SJSA1 (cell line): ENCODE data around the gene SENP6. TPM values are rescaled to one million over a fixed set of nuclear protein-coding genes. Genes with fewer than 3 reads are reported as not detected.
A peak's percentile ranks its signal among the peaks of the same experiment; 100 is the strongest.
"Not testable (repeated sequence)": the region's sequence is repeated elsewhere in the genome, so short reads cannot be mapped to it uniquely, and the experiment has no call there.

Experiments
- DNase-seq, 2 experiments: peaks; one replicate each; pipeline ENCODE4 v3.0.0-alpha.2; 2015 to 2020; ENCODE audit warnings: low spot score in 2 of 2, low read depth in 1 of 2
- H3K27ac ChIP-seq: fragments of 250-450 bp; sonication (Bioruptor Pico); 2 replicates; pipeline ENCODE4 v1.5.1; 2020; ENCODE audit warnings: mild to moderate bottlenecking, moderate library complexity
- H3K27me3 ChIP-seq: fragments of 250-450 bp; sonication (Bioruptor Pico); replicated peaks from 2 replicates; pipeline ENCODE4 v1.5.1; 2020; ENCODE audit warnings: mild to moderate bottlenecking, moderate library complexity
- H3K36me3 ChIP-seq: fragments of 250-450 bp; sonication (Bioruptor Pico); 2 replicates; pipeline ENCODE4 v1.5.1; 2020; ENCODE audit warnings: mild to moderate bottlenecking
- H3K4me1 ChIP-seq: fragments of 250-450 bp; sonication (Bioruptor Pico); replicated peaks from 2 replicates; pipeline ENCODE4 v1.6.1; 2021; ENCODE audit warnings: mild to moderate bottlenecking
- H3K4me3 ChIP-seq: fragments of 250-450 bp; sonication (Bioruptor Pico); 2 replicates; pipeline ENCODE4 v1.5.1; 2020; ENCODE audit warnings: mild to moderate bottlenecking
- H3K9me3 ChIP-seq: fragments of 250-450 bp; sonication (Bioruptor Pico); replicated peaks from 2 replicates; pipeline ENCODE4 v1.5.1; 2020; ENCODE audit warnings: mild to moderate bottlenecking
- total RNA-seq: library from RNA; depleted of rRNA; stranded (reverse); fragments of >200 nt; shearing (Covaris generic); gene quantifications from 2 replicates; pipeline ENCODE4 v1.2.3, GENCODE V29; 2014; rRNA removed

The SENP6 gene, protein sequence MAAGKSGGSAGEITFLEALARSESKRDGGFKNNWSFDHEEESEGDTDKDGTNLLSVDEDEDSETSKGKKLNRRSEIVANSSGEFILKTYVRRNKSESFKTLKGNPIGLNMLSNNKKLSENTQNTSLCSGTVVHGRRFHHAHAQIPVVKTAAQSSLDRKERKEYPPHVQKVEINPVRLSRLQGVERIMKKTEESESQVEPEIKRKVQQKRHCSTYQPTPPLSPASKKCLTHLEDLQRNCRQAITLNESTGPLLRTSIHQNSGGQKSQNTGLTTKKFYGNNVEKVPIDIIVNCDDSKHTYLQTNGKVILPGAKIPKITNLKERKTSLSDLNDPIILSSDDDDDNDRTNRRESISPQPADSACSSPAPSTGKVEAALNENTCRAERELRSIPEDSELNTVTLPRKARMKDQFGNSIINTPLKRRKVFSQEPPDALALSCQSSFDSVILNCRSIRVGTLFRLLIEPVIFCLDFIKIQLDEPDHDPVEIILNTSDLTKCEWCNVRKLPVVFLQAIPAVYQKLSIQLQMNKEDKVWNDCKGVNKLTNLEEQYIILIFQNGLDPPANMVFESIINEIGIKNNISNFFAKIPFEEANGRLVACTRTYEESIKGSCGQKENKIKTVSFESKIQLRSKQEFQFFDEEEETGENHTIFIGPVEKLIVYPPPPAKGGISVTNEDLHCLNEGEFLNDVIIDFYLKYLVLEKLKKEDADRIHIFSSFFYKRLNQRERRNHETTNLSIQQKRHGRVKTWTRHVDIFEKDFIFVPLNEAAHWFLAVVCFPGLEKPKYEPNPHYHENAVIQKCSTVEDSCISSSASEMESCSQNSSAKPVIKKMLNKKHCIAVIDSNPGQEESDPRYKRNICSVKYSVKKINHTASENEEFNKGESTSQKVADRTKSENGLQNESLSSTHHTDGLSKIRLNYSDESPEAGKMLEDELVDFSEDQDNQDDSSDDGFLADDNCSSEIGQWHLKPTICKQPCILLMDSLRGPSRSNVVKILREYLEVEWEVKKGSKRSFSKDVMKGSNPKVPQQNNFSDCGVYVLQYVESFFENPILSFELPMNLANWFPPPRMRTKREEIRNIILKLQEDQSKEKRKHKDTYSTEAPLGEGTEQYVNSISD
- total RNA-seq = 40.0 and 67.7 TPM in 2 replicates

DNA sequence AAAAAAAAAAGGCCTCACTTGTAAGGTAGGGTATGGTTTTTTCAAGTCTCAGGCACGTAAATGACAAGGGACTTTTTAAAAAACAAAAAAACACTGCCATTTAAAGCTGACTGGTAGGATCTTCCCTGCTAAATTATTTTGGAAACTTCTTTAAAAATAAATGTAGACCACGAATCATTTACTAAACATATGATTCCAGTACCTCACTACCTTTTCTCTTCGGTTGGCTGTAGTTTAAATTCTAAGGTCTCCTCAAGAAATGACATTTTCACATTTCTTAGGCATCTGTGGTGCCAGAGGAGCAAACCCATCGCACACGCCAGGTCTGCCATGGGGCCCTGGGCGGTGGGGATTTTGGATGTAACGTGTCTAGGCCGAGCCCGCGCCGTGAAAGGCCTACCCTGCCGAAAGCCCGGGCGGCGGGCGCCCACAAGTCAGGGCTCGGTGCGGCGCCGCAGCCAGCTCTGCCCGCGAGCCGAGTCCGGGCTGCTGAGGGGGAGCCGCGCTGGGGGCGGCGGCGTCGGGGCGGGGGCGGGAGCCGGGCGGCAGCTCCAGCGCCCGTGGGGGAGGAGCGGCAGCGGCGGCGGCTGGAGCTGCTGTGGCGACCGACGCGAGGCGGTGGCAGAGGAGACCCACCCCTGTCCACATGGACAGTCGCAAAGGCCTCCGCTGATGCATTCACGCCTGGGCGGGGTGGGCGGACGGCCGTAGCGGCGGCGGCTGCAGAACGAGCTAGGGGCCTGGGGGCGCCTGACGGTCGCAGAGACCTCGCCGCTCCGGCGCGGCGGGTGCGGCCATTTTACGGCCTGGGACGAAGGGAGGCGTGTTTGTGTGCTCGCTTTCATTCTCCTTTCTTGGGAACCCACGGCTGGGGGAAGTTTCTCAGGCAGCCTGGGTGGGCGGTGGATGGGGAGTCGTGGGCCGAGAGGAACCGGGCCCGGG, at the start of gene SENP6:
Gene SENP6 (plus strand): TSS at position 577 of the 942 bp plus-strand sequence. CDS start 645 bp downstream, outside the sequence.
- Histone ChIP-seq H3K9me3 (no peaks in the 10 kb centered on the region), H3K4me3 (peak within 1 kb of the TSS; percentile 93), H3K27ac (peak within 1 kb of the TSS; percentile 88), H3K4me1 (peaks cover 12% of the 10 kb centered on the region), H3K36me3 (peaks cover 10% of the 10 kb centered on the region), H3K27me3 (no peaks in the 10 kb centered on the region)
- DNase-seq = peak; percentile 87

- no peak overlapping the region for H3K4me3 ChIP-seq
- H3K9me3 ChIP-seq = no peaks in the 10 kb centered on the region
- H3K27ac ChIP-seq = no peak overlapping the region
- H3K27me3 ChIP-seq = peaks cover 9% of the 10 kb centered on the region; the same call in 1 of the 2 replicates
- H3K4me1 ChIP-seq = 0 out of 2 replicates have a peak, but pooled peaks cover 4% of the 10 kb centered on the region
- no peak for DNase-seq
- H3K36me3 ChIP-seq = no peaks in the 10 kb centered on the region
These were observed 45.4 kb upstream of the SENP6 start for GRCh38 chr6:75556240-75556639.

DNA sequence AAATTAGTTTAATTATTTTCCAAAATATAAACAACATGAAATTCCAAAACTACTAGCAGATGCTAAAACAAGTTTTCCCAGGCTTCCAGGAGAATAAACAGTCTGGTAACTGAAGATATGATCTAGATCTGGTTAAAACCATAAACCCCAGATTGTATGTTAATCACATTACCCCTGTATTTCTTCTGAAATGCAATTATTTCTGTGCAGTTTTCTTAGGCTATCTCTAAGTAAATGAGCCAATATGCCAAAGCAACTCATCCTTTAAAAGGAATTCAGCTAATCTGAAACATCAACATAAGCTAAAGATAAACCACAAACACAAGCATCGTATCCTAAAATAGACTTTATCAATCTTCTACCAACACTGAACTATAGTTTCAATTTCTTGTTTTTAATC, 44.6 kb upstream of the SENP6 start:
- no peak for DNase-seq

DNA sequence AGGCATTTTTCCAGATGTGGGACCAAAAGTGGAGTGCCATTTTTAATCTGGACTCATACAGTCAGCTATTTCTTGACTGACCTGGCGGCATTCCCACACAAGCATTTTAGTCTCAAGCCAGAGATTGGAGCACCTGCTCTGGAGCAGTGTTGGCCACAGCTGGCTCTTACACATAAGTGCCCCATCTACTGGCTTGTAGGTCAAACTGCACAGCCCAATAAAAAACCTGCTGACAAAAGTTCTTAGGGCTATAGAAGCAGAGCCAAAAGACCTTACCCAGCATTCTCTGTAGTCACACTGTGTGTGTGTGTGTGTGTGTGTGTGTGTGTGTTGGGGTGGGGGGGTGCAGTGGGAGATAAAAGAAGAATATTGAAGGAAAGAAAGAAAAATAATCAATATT, 38.6 kb upstream of the SENP6 start:
- no peaks in the 10 kb centered on the region for H3K9me3 ChIP-seq
- no peaks in the 10 kb centered on the region for H3K4me1 ChIP-seq
- no peak overlapping the region for H3K27ac ChIP-seq
- H3K27me3 ChIP-seq = peaks cover 14% of the 10 kb centered on the region
- peak in 1 of 2 experiments; percentile 11 for DNase-seq
- H3K4me3 ChIP-seq = no peak overlapping the region
- no peaks in the 10 kb centered on the region for H3K36me3 ChIP-seq

More for the DNA sequence above, 44.6 kb upstream of the SENP6 start:
- H3K9me3 ChIP-seq = no peaks in the 10 kb centered on the region
- H3K4me1 ChIP-seq = no peaks in the 10 kb centered on the region
- no peak overlapping the region for H3K4me3 ChIP-seq
- H3K36me3 ChIP-seq = no peaks in the 10 kb centered on the region
- H3K27ac ChIP-seq = no peak overlapping the region
- peaks cover 9% of the 10 kb centered on the region; the same call in 1 of the 2 replicates for H3K27me3 ChIP-seq

DNA sequence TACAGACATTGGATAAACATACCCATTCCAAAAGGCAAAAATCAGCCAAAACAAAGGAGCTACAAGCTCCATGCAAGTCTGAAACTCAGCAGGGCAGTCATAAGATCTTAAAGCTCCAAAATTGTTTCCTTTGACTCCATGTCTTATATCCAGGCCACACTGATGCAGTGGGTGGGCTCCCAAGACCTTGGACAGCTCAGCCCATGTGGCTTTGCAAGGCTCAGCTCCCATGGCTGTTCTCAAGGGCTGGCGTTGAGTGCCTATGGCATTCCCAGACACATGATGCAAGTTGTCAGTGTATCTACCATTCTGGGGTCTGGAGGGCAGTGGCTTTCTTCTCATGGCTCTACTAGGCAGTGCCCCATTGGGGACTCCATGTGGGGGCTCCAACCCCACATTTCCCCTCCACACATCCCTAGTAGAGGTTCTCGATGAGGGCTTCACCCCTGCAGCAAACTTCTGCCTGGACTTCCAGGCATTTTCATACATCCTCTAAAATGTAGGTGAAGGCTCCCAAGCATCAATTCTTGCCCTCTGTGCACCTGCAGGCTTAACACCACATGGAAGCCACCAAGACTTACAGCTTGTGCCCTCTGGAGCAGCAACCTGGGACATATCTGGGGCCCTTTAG, 35.4 kb upstream of the SENP6 start:
- H3K9me3 ChIP-seq = no peaks in the 10 kb centered on the region
- peaks cover 6% of the 10 kb centered on the region for H3K27me3 ChIP-seq
- no peak for DNase-seq

DNA sequence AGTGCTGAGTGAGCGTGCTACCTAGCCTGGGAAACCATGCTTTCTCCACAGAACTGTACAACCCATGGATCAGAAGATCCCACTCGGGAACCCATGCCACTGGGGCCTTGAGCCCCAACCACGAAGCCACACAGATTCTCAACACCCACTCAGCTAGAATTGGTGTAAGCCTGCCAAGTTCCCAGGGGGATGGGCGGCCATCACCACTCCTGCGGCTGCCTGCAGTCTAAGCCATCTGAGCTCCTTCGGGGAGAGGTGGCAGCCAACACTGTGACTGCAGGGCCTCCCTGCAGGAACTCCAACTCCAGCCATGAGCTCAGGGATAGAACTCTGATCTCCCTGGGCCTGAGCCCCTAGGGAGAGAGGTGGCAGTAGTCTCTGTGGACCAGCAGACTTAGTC, 33.6 kb upstream of the SENP6 start:
- DNase-seq = no peak
- H3K4me3 ChIP-seq = no peak overlapping the region

More for the DNA sequence above, 35.4 kb upstream of the SENP6 start:
- Histone ChIP-seq H3K4me1 (no peaks in the 10 kb centered on the region), H3K27ac (no peak overlapping the region), H3K4me3 (no peak overlapping the region), H3K36me3 (no peaks in the 10 kb centered on the region)

GRCh38 chr6:75568965-75569364, 32.7 kb upstream of the SENP6 start:
- Histone ChIP-seq H3K4me1 (no peaks in the 10 kb centered on the region), H3K36me3 (no peaks in the 10 kb centered on the region), H3K27ac (no peak overlapping the region), H3K4me3 (no peak overlapping the region), H3K27me3 (peaks cover 2% of the 10 kb centered on the region; the same call in 1 of the 2 replicates), H3K9me3 (no peaks in the 10 kb centered on the region)
- no peak for DNase-seq

More for the DNA sequence above, 33.6 kb upstream of the SENP6 start:
- Histone ChIP-seq H3K9me3 (no peaks in the 10 kb centered on the region), H3K4me1 (no peaks in the 10 kb centered on the region), H3K27me3 (peaks cover 2% of the 10 kb centered on the region; the same call in 1 of the 2 replicates), H3K27ac (no peak overlapping the region), H3K36me3 (no peaks in the 10 kb centered on the region)

DNA sequence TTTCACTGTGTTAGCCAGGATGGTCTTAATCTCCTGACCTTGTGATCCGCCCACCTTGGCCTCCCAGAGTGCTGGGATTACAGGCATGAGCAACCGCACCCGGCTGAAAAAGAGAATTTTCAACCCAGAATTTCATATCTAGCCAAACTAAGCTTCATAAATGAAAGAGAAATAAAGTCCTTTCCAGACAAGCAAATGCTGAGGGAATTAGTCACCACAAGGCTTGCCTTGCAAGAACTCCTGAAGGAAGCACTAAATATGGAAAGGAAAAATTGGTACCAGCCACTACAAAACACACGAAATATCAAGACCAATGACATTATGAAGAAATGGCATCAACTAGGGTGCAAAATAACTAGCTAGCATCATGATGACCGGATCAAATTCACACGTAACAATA, 31.0 kb upstream of the SENP6 start:
- H3K27ac ChIP-seq, DNase-seq, H3K9me3 ChIP-seq, H3K36me3 ChIP-seq, H3K4me1 ChIP-seq, H3K27me3 ChIP-seq, H3K4me3 ChIP-seq: not testable (repeated sequence)

DNA sequence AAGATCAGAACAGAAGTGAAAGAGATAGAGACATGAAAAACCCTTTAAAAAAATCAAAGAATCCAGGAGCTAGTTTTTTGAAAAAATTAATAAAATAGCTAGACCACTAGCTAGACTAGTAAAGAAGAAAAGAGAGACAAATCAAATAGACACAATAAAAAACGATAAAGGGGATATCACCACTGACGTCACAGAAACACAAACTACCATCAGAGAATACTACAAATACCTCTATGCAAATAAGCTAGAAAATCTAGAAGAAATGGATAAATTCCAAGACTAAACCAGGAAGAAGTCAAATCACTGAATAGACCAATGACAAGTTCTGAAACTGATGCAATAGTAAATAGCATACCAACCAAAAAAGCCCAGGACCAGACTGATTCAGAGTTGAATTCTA, 29.6 kb upstream of the SENP6 start:
- DNase-seq = no peak
- H3K27ac ChIP-seq = no peak overlapping the region
- H3K9me3 ChIP-seq = no peaks in the 10 kb centered on the region
- no peaks in the 10 kb centered on the region for H3K4me1 ChIP-seq
- H3K4me3 ChIP-seq = no peak overlapping the region
- no peaks in the 10 kb centered on the region for H3K36me3 ChIP-seq
- H3K27me3 ChIP-seq = no peaks in the 10 kb centered on the region

DNA sequence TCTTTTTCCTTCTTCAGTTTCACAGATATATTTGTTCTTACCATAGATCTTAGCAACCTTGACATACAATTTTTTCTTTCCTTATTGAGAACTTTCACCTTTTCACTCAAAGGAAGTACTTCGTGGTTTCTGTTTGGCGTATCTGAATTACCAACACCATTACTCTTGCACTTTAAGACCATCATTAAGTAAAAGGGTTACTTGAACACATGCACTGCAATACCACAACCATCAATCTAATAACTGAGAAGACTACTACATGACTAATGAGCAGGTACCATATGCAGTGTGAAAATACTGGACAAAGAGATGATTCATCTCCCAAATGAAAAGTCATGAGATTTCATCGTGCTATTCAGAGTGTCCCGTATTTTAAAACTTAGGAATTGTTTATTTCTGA, 21.7 kb upstream of the SENP6 start:
- no peaks in the 10 kb centered on the region for H3K27me3 ChIP-seq
- H3K9me3 ChIP-seq = no peaks in the 10 kb centered on the region
- H3K4me1 ChIP-seq = no peaks in the 10 kb centered on the region
- H3K27ac ChIP-seq = no peak overlapping the region
- H3K36me3 ChIP-seq = no peaks in the 10 kb centered on the region
- DNase-seq = no peak
- no peak overlapping the region for H3K4me3 ChIP-seq

- no peak for DNase-seq
- H3K27ac ChIP-seq = no peak overlapping the region
- no peaks in the 10 kb centered on the region for H3K9me3 ChIP-seq
- no peaks in the 10 kb centered on the region for H3K4me1 ChIP-seq
- H3K36me3 ChIP-seq = no peaks in the 10 kb centered on the region
- no peak overlapping the region for H3K4me3 ChIP-seq
- no peaks in the 10 kb centered on the region for H3K27me3 ChIP-seq
These were observed 20.4 kb upstream of the SENP6 start for GRCh38 chr6:75581231-75581630.

GRCh38 chr6:75584552-75584951, 17.1 kb upstream of the SENP6 start:
- DNase-seq, H3K9me3 ChIP-seq, H3K27ac ChIP-seq, H3K4me1 ChIP-seq, H3K4me3 ChIP-seq, H3K27me3 ChIP-seq, H3K36me3 ChIP-seq: not testable (repeated sequence)
